HepG2 (cell line): ENCODE measurements around the gene NDRG3. TPM values are rescaled to one million over a fixed set of nuclear protein-coding genes. Genes with fewer than 3 reads are reported as not detected.
A peak's percentile ranks its signal among the peaks of the same experiment; 100 is the strongest.

ENCODE experiments used
- ARNT ChIP-seq: fragments of 450-650 bp; IDR thresholded peaks from 2 replicates; pipeline ENCODE4 v1.6.1; 2017
- FOXJ3 ChIP-seq: sonication (generic); formaldehyde crosslinking; IDR thresholded peaks from 2 replicates; pipeline ENCODE4 v1.4.0; 2020; ENCODE audit warnings: missing genetic modification reagents, mild to moderate bottlenecking, borderline replicate concordance
- LBX2 ChIP-seq: sonication (generic); formaldehyde crosslinking; IDR thresholded peaks from 2 replicates; pipeline ENCODE4 v1.5.0; 2020; ENCODE audit warnings: missing genetic modification reagents, mild to moderate bottlenecking, borderline replicate concordance
- MLXIP ChIP-seq: sonication (generic); formaldehyde crosslinking; IDR thresholded peaks from 2 replicates; pipeline ENCODE4 v1.9.0; 2021; ENCODE audit warnings: missing genetic modification reagents, borderline replicate concordance
- PHF20 ChIP-seq: sonication (generic); formaldehyde crosslinking; IDR thresholded peaks from 2 replicates; pipeline ENCODE4 v1.5.0; 2020; ENCODE audit warnings: mild to moderate bottlenecking, missing genetic modification reagents
- SMARCE1 ChIP-seq: fragments of 450-650 bp; IDR thresholded peaks from 2 replicates; pipeline ENCODE4 v1.6.1; 2017; ENCODE audit warnings: borderline replicate concordance
- TERF1 ChIP-seq: sonication (generic); formaldehyde crosslinking; IDR thresholded peaks from 2 replicates; pipeline ENCODE4 v1.8.0; 2022; ENCODE audit warnings: mild to moderate bottlenecking, missing genetic modification reagents, moderate library complexity
- TFAP4 ChIP-seq: sonication (generic); IDR thresholded peaks from 2 replicates; pipeline ENCODE4 v1.6.1; 2016; ENCODE audit warnings: low read depth, borderline replicate concordance
- ZBED4 ChIP-seq: sonication (generic); formaldehyde crosslinking; IDR thresholded peaks from 2 replicates; pipeline ENCODE4 v1.4.0; 2020; ENCODE audit warnings: missing genetic modification reagents, borderline replicate concordance
- ZFP36L1 ChIP-seq: sonication (generic); formaldehyde crosslinking; IDR thresholded peaks from 2 replicates; pipeline ENCODE4 v1.8.0; 2022; ENCODE audit warnings: mild to moderate bottlenecking, missing genetic modification reagents, moderate library complexity
- ZFYVE20 ChIP-seq: sonication (generic); formaldehyde crosslinking; IDR thresholded peaks from 2 replicates; pipeline ENCODE4 v1.8.0; 2023; ENCODE audit warnings: low read depth, mild to moderate bottlenecking, moderate library complexity, missing genetic modification reagents, borderline replicate concordance
- ZNF484 ChIP-seq: sonication (generic); formaldehyde crosslinking; IDR thresholded peaks from 2 replicates; pipeline ENCODE4 v1.5.1; 2020; ENCODE audit warnings: mild to moderate bottlenecking, low read depth, missing genetic modification reagents, borderline replicate concordance
- ZNF557 ChIP-seq: sonication (generic); formaldehyde crosslinking; IDR thresholded peaks from 2 replicates; pipeline ENCODE4 v1.4.0; 2020; ENCODE audit warnings: missing genetic modification reagents
- ZNF710 ChIP-seq: sonication (generic); formaldehyde crosslinking; IDR thresholded peaks from 2 replicates; pipeline ENCODE4 v1.5.0; 2020; ENCODE audit warnings: mild to moderate bottlenecking, missing genetic modification reagents, borderline replicate concordance
- polyA plus RNA-seq, 8 experiments: library from polyadenylated mRNA; depleted of rRNA in 3 of 8; stranded (reverse) in 7 of 8; unstranded in 1 of 8; fragments of >200 nt; fragmentation: Illumina TruSeq in 4 of 8; extraction: Trizol in 4 of 8; gene quantifications; 2 replicates each; pipeline versions ENCODE4 v1.2.1 to v1.2.3, GENCODE V29; 2011 to 2016; ENCODE audit warnings: low read depth in 4 of 8, missing spikeins in 1 of 8, mixed read lengths in 1 of 8; ENCODE audit not compliant: insufficient read depth in 1 of 8
- total RNA-seq, 5 experiments: library from RNA; depleted of rRNA; stranded (reverse); fragments of >200 nt; fragmentation: Illumina TruSeq; extraction: Trizol; gene quantifications; 2 replicates each; pipeline ENCODE4 v1.2.3, GENCODE V29; 2016; ENCODE audit warnings: low read depth in 1 of 5

The NDRG3 gene
- total and polyA plus RNA-seq, 2 of the 13 experiments (the other 11 are each of a cell fraction or from before 2014, with no cell fraction given): 36.0 to 40.5 TPM

GRCh38 chr20:36632487-36633284 is 113.2 kb downstream of the NDRG3 start (continued):
- TF ChIP-seq ZNF557 (CRISPR knock-in tag) (no peak), ZFP36L1 (peak; percentile 88), ZFYVE20 (CRISPR knock-in tag) (no peak), PHF20 (CRISPR knock-in tag) (peak; percentile 52; the same call in 1 of the 2 replicates), SMARCE1 (no peak), ZNF710 (CRISPR knock-in tag) (no peak), TFAP4 (peak; percentile 6; the same call in 1 of the 2 replicates), ARNT (no peak), ZNF484 (CRISPR knock-in tag) (no peak), FOXJ3 (CRISPR knock-in tag) (no peak; the same call in 1 of the 2 replicates), MLXIP (no peak), ZBED4 (no peak), TERF1 (CRISPR knock-in tag) (0 out of 2 replicates have a peak, but pooled peaks have one; percentile 22), LBX2 (no peak)
